IPS-18a (cell line): ENCODE measurements around the gene RPH3AL.

Experiments
- H3K27ac ChIP-seq: one replicate; pipeline ENCODE4 v1.5.1; 2013; ENCODE audit warnings: low read length
- H3K27me3 ChIP-seq: one replicate; pipeline ENCODE4 v1.6.1; 2013; ENCODE audit warnings: mild to moderate bottlenecking, low read length; ENCODE audit not compliant: control insufficient read depth, insufficient read depth
- H3K36me3 ChIP-seq: one replicate; pipeline ENCODE4 v1.6.1; 2013; ENCODE audit warnings: low read depth, low read length; ENCODE audit not compliant: control insufficient read depth
- H3K4me1 ChIP-seq: one replicate; pipeline ENCODE4 v1.6.1; 2013; ENCODE audit warnings: low read depth, low read length; ENCODE audit not compliant: control insufficient read depth
- H3K4me3 ChIP-seq: one replicate; pipeline ENCODE4 v1.5.1; 2013; ENCODE audit warnings: low read length
- H3K9ac ChIP-seq: one replicate; pipeline ENCODE4 v1.6.1; 2013; ENCODE audit warnings: mild to moderate bottlenecking, low read length, moderate library complexity
- H3K9me3 ChIP-seq: one replicate; pipeline ENCODE4 v1.6.1; 2013; ENCODE audit warnings: low read depth, low read length; ENCODE audit not compliant: control insufficient read depth

RPH3AL gene

GRCh38 chr17:358491-359151 is 6.0 kb upstream of the RPH3AL start:
- H3K4me3 ChIP-seq = no peak overlapping the region
- no peaks in the 10 kb centered on the region for H3K9me3 ChIP-seq
- no peak overlapping the region for H3K9ac ChIP-seq
- H3K27ac ChIP-seq = no peak overlapping the region
- no peaks in the 10 kb centered on the region for H3K4me1 ChIP-seq
- no peaks in the 10 kb centered on the region for H3K36me3 ChIP-seq
- H3K27me3 ChIP-seq = no peaks in the 10 kb centered on the region

- H3K9ac ChIP-seq = no peak overlapping the region
- no peaks in the 10 kb centered on the region for H3K9me3 ChIP-seq
- H3K27ac ChIP-seq = no peak overlapping the region
- no peaks in the 10 kb centered on the region for H3K27me3 ChIP-seq
- H3K36me3 ChIP-seq = no peaks in the 10 kb centered on the region
- H3K4me1 ChIP-seq = peaks cover 2% of the 10 kb centered on the region
- H3K4me3 ChIP-seq = no peak overlapping the region
Observed at GRCh38 chr17:357644-358043, 5.0 kb upstream of the RPH3AL start.

GRCh38 chr17:356671-357434 is 4.2 kb upstream of the RPH3AL start:
- H3K36me3 ChIP-seq = no peaks in the 10 kb centered on the region
- no peak overlapping the region for H3K4me3 ChIP-seq
- peaks cover 6% of the 10 kb centered on the region for H3K4me1 ChIP-seq
- no peaks in the 10 kb centered on the region for H3K27me3 ChIP-seq
- H3K27ac ChIP-seq = no peak overlapping the region
- no peaks in the 10 kb centered on the region for H3K9me3 ChIP-seq
- no peak overlapping the region for H3K9ac ChIP-seq

GRCh38 chr17:354651-355556 is 2.3 kb upstream of the RPH3AL start:
- Histone ChIP-seq H3K27ac (no peak overlapping the region), H3K4me1 (peaks cover 6% of the 10 kb centered on the region), H3K9ac (no peak overlapping the region), H3K36me3 (no peaks in the 10 kb centered on the region), H3K4me3 (no peak overlapping the region), H3K27me3 (no peaks in the 10 kb centered on the region), H3K9me3 (no peaks in the 10 kb centered on the region)

- no peak overlapping the region for H3K9ac ChIP-seq
- no peak overlapping the region for H3K4me3 ChIP-seq
- H3K9me3 ChIP-seq = no peaks in the 10 kb centered on the region
- peaks cover 6% of the 10 kb centered on the region for H3K4me1 ChIP-seq
- no peaks in the 10 kb centered on the region for H3K36me3 ChIP-seq
- H3K27me3 ChIP-seq = no peaks in the 10 kb centered on the region
- H3K27ac ChIP-seq = no peak overlapping the region
Observed at GRCh38 chr17:353838-354234, 1.2 kb upstream of the RPH3AL start.

GRCh38 chr17:353213-353837 is 718 bp upstream of the RPH3AL start:
- no peak overlapping the region for H3K27ac ChIP-seq
- no peaks in the 10 kb centered on the region for H3K36me3 ChIP-seq
- no peaks in the 10 kb centered on the region for H3K27me3 ChIP-seq
- H3K9ac ChIP-seq = no peak overlapping the region
- no peaks in the 10 kb centered on the region for H3K9me3 ChIP-seq
- H3K4me3 ChIP-seq = no peak overlapping the region
- peaks cover 6% of the 10 kb centered on the region for H3K4me1 ChIP-seq

- Histone ChIP-seq H3K9ac (no peak overlapping the region), H3K4me3 (no peak overlapping the region), H3K27ac (no peak overlapping the region), H3K36me3 (no peaks in the 10 kb centered on the region), H3K27me3 (no peaks in the 10 kb centered on the region), H3K9me3 (no peaks in the 10 kb centered on the region), H3K4me1 (peaks cover 6% of the 10 kb centered on the region)
Observed at GRCh38 chr17:351875-352420, 659 bp downstream of the RPH3AL start.

GRCh38 chr17:351449-351738 is 1.2 kb downstream of the RPH3AL start:
- Histone ChIP-seq H3K36me3 (no peaks in the 10 kb centered on the region), H3K27ac (no peak overlapping the region), H3K9me3 (no peaks in the 10 kb centered on the region), H3K27me3 (no peaks in the 10 kb centered on the region), H3K4me1 (peaks cover 6% of the 10 kb centered on the region), H3K4me3 (no peak overlapping the region), H3K9ac (no peak overlapping the region)

- Histone ChIP-seq H3K4me3 (no peak overlapping the region), H3K9ac (no peak overlapping the region), H3K27me3 (no peaks in the 10 kb centered on the region), H3K9me3 (no peaks in the 10 kb centered on the region), H3K4me1 (peaks cover 6% of the 10 kb centered on the region), H3K36me3 (no peaks in the 10 kb centered on the region), H3K27ac (no peak overlapping the region)
Observed at GRCh38 chr17:350706-351448, 1.7 kb downstream of the RPH3AL start.

GRCh38 chr17:349666-350065 is 2.9 kb downstream of the RPH3AL start:
- no peaks in the 10 kb centered on the region for H3K27me3 ChIP-seq
- no peaks in the 10 kb centered on the region for H3K9me3 ChIP-seq
- H3K4me1 ChIP-seq = peaks cover 6% of the 10 kb centered on the region
- no peak overlapping the region for H3K27ac ChIP-seq
- no peak overlapping the region for H3K4me3 ChIP-seq
- H3K36me3 ChIP-seq = no peaks in the 10 kb centered on the region
- H3K9ac ChIP-seq = no peak overlapping the region
